B cell (primary cell): ENCODE measurements around the gene TMEM63A. TPM values are rescaled to one million over a fixed set of nuclear protein-coding genes. Genes with fewer than 3 reads are reported as not detected.

Experiments
- ATAC-seq: fragments of 200-7000 bp; cut with Tn5 transposase; one replicate; pipeline ENCODE4 v1.10.0; 2021; ENCODE audit warnings: low read depth, mild to moderate bottlenecking, moderate number of reproducible peaks, moderate library complexity
- CTCF ChIA-PET: fragments of 350-600 bp; sonication (Branson Sonifier 250); formaldehyde crosslinking; loops from one replicate; lab custom pipeline; 2021; ENCODE audit warnings: antibody characterized with exemption, inconsistent platforms; lab: Charles Lee
- POLR2A ChIA-PET: fragments of 350-600 bp; sonication (Branson Sonifier 250); formaldehyde crosslinking; loops from one replicate; lab custom pipeline; 2021; ENCODE audit warnings: antibody characterized with exemption; lab: Charles Lee
- DNase-seq: peaks from one replicate; pipeline ENCODE4 v3.0.0; 2013
- H2AFZ ChIP-seq: 2 replicates; pipeline ENCODE4 v1.6.1; 2012; ENCODE audit warnings: mild to moderate bottlenecking, low read depth, low read length; ENCODE audit not compliant: insufficient read depth, poor library complexity, severe bottlenecking
- H3K27ac ChIP-seq, 2 donors: 1 replicate in 1 of 2; 2 replicates in 1 of 2; pipeline ENCODE4 v1.5.1; 2012 to 2013; ENCODE audit warnings: low read length in 2 of 2, mild to moderate bottlenecking in 2 of 2, moderate library complexity in 1 of 2
- H3K27me3 ChIP-seq, 4 experiments: fragments of 200-600 bp in 1 of 4; sonication (generic) in 1 of 4; replicated peaks in 1 of 4; 1 replicate in 2 of 4; 2 replicates in 2 of 4; pipeline versions ENCODE4 v1.6.1 to v1.7.0; 2013 to 2016; ENCODE audit warnings: low read length in 3 of 4, mild to moderate bottlenecking in 2 of 4, mixed read lengths in 1 of 4, moderate library complexity in 1 of 4; ENCODE audit not compliant: insufficient read depth in 4 of 4, control insufficient read depth in 3 of 4; ENCODE audit errors: control extremely low read depth in 1 of 4
- H3K36me3 ChIP-seq, 2 experiments: replicated peaks in 1 of 2; 1 replicate in 1 of 2; 2 replicates in 1 of 2; pipeline versions ENCODE4 v1.6.1 to v1.7.1; 2013; ENCODE audit warnings: low read length in 1 of 2; ENCODE audit not compliant: insufficient read depth in 2 of 2, control insufficient read depth in 1 of 2; ENCODE audit errors: control extremely low read depth in 1 of 2, extremely low read depth in 1 of 2
- H3K4me1 ChIP-seq, 2 donors: fragments of 200-600 bp in 1 of 2; sonication (generic) in 1 of 2; 1 replicate in 1 of 2; 2 replicates in 1 of 2; pipeline versions ENCODE4 v1.5.1 to v1.6.1; 2013 to 2017; ENCODE audit warnings: low read length in 2 of 2; ENCODE audit not compliant: control insufficient read depth in 2 of 2, insufficient read depth in 2 of 2
- H3K4me2 ChIP-seq: replicated peaks from 2 replicates; pipeline ENCODE3; 2012; ENCODE audit warnings: mild to moderate bottlenecking, low read depth, low read length; ENCODE audit not compliant: poor library complexity, severe bottlenecking
- H3K4me3 ChIP-seq, 5 experiments: fragments of 200-600 bp in 1 of 5; sonication (generic) in 1 of 5; 1 replicate in 3 of 5; 2 replicates in 2 of 5; pipeline versions ENCODE4 v1.5.1 to v1.7.0; 2011 to 2016; ENCODE audit warnings: low read length in 4 of 5, mild to moderate bottlenecking in 4 of 5, low read depth in 2 of 5, control low read depth in 1 of 5, moderate library complexity in 1 of 5; ENCODE audit not compliant: insufficient read depth in 1 of 5; ENCODE audit errors: control extremely low read depth in 1 of 5, extremely low read depth in 1 of 5
- H3K79me2 ChIP-seq: fragments of 200-600 bp; sonication (generic); one replicate; pipeline ENCODE4 v1.6.0; 2016; ENCODE audit warnings: low read length; ENCODE audit not compliant: control insufficient read depth, insufficient read depth
- H3K9ac ChIP-seq: fragments of 200-600 bp; sonication (generic); 2 replicates; pipeline ENCODE4 v1.6.1; 2017; ENCODE audit warnings: mild to moderate bottlenecking, low read length, moderate library complexity
- H3K9me3 ChIP-seq, 3 donors: one replicate each; pipeline versions ENCODE4 v1.6.1 to v1.7.1; 2013; ENCODE audit warnings: low read length in 2 of 3; ENCODE audit not compliant: control insufficient read depth in 2 of 3, insufficient read depth in 1 of 3; ENCODE audit errors: control extremely low read depth in 1 of 3
- H4K20me1 ChIP-seq: 2 replicates; pipeline ENCODE4 v1.6.0; 2012; ENCODE audit warnings: mild to moderate bottlenecking, low read length; ENCODE audit not compliant: insufficient read depth, control insufficient read depth, poor library complexity, severe bottlenecking
- H3K27ac Mint-ChIP-seq: one replicate; pipeline ENCODE4 v1.8.0; 2021; ENCODE audit warnings: mixed read lengths
- H3K27me3 Mint-ChIP-seq: one replicate; pipeline ENCODE4 v1.8.0; 2021; ENCODE audit warnings: mixed read lengths
- H3K4me1 Mint-ChIP-seq: one replicate; pipeline ENCODE4 v1.8.0; 2021; ENCODE audit warnings: mixed read lengths
- H3K4me3 Mint-ChIP-seq: one replicate; pipeline ENCODE4 v1.8.0; 2021; ENCODE audit warnings: mixed read lengths
- H3K9me3 Mint-ChIP-seq: one replicate; pipeline ENCODE4 v1.8.0; 2022; ENCODE audit warnings: mixed read lengths; ENCODE audit not compliant: insufficient read depth
- EZH2 ChIP-seq: IDR thresholded peaks from 2 replicates; pipeline ENCODE4 v1.6.1; 2012; ENCODE audit warnings: borderline replicate concordance, low read depth, mild to moderate bottlenecking, moderate library complexity, low read length; ENCODE audit not compliant: insufficient read depth, poor library complexity, severe bottlenecking
- WGBS: methylation state at CpG from one replicate; pipeline ENCODE4 v1.1.5; 2013; ENCODE audit warnings: missing lambda C conversion rate; ENCODE audit not compliant: insufficient coverage; 5-methylcytosine and 5-hydroxymethylcytosine counted together
- intact Hi-C: fragments of 100-400 bp; cut with micrococcal nuclease; formaldehyde crosslinking; loops from one replicate; pipeline ENCODE4 v1.10.0; 2022
- polyA plus RNA-seq: library from polyadenylated mRNA; depleted of rRNA; stranded (reverse); fragments of >200 nt; gene quantifications from 2 replicates; pipeline ENCODE4 v1.2.3, GENCODE V29; 2012
- total RNA-seq, 2 donors: library from RNA; stranded (reverse); fragments of 120-200 nt in 1 of 2; gene quantifications; 1 replicate in 1 of 2; 2 replicates in 1 of 2; pipeline versions ENCODE4 v1.2.3 to v1.2.4, GENCODE V29; 2013 to 2022
- TF ChIP-seq, protein P1 (sequence below): fragments of 200-600 bp; IDR thresholded peaks from one replicate; pipeline ENCODE4 v1.8.0; 2022; ENCODE audit warnings: antibody characterized with exemption, mild to moderate bottlenecking

The TMEM63A gene
- total and polyA plus RNA-seq, 2 donors (not counting 1 experiment from before 2014, with no cell fraction given) = 209 to 238 TPM

DNA sequence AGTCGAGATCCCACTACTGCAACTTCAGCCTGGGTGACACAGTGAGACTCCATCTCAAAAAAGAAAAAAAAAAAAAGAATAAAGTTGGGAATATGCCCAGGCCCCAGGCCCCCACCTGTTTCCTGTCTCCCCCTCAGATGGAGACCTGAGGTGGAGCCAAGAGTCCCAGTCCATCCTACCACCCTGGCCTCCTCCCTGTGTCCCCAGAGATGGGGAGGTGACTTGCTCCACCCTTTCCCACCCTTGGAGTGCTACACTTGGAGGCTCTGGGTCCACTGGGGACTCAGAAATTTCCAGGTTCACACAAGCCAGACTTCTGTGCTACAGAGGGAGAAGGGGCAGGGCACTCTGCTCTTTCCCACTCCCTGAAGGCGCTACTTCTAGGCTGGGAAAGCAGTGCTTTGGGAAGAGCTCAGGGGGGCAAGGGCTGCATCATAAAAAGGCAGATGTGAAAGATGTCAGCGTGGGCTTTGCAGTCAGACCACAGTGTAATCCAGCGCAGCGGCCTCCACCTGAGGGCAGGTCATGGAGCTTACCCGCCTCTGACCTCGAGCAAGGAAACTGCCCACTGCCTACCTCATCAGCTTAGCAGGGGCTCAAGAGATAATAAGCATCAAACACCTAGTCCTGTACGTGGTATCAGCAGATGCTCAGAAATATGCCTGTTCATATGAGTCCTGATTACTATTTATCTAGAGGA, 13.4 kb downstream of the TMEM63A start:
- POLR2A ChIA-PET = no interaction called here
- ATAC-seq (no peak), DNase-seq (no peak)
- Histone ChIP-seq H3K4me2 (no peak overlapping the region), H4K20me1 (peaks cover 35% of the 10 kb centered on the region), H3K27ac (no peak overlapping the region), H3K9me3 (no peaks in the 10 kb centered on the region), H3K4me1 (peaks cover 10 to 17% of the 10 kb centered on the region in 2 donors), H3K36me3 (peaks cover 1 to 86% of the 10 kb centered on the region in 2 experiments), H2AFZ (no peak overlapping the region), H3K4me3 (no peak overlapping the region), H3K27me3 (no peaks in the 10 kb centered on the region), H3K79me2 (no peaks in the 10 kb centered on the region), H3K9ac (no peak overlapping the region)
- Mint-ChIP-seq H3K27ac (no peak overlapping the region), H3K27me3 (no peaks in the 10 kb centered on the region), H3K4me3 (no peak overlapping the region), H3K9me3 (no peaks in the 10 kb centered on the region), H3K4me1 (peaks cover 12% of the 10 kb centered on the region)
- intact Hi-C loops = no loop called here
- TF ChIP-seq, protein P1, sequence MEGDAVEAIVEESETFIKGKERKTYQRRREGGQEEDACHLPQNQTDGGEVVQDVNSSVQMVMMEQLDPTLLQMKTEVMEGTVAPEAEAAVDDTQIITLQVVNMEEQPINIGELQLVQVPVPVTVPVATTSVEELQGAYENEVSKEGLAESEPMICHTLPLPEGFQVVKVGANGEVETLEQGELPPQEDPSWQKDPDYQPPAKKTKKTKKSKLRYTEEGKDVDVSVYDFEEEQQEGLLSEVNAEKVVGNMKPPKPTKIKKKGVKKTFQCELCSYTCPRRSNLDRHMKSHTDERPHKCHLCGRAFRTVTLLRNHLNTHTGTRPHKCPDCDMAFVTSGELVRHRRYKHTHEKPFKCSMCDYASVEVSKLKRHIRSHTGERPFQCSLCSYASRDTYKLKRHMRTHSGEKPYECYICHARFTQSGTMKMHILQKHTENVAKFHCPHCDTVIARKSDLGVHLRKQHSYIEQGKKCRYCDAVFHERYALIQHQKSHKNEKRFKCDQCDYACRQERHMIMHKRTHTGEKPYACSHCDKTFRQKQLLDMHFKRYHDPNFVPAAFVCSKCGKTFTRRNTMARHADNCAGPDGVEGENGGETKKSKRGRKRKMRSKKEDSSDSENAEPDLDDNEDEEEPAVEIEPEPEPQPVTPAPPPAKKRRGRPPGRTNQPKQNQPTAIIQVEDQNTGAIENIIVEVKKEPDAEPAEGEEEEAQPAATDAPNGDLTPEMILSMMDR = no peak
- TF ChIP-seq EZH2 = no peak
- WGBS = 81% methylated on average over 7 of the region's 8 CpGs
- CTCF ChIA-PET = no interaction called here

DNA sequence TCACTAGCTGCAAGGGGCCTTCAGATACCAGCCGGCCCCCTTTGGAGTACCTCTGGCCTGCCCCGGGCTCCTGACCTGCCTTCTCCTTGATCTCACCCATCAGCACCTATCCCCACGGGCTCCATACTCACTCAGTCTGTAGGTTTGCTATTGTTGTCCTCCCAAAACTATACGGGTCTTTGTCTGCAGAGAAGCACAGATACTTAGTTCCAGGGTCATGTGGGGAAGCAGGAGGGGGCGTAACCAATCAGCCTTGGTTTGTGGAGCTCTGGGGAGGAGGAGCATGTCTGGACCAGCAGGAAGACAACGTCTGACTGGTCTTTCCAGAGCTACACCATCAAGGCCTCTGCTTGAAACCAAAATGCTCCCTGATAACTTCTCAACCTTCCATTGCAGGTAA, 15.2 kb downstream of the TMEM63A start:
- no peak for TF ChIP-seq EZH2
- TF ChIP-seq, protein P1 = no peak
- Histone ChIP-seq H3K36me3 (peaks cover 1 to 89% of the 10 kb centered on the region in 2 experiments), H3K9me3 (no peaks in the 10 kb centered on the region), H3K4me1 (peaks cover 10 to 17% of the 10 kb centered on the region in 2 donors), H2AFZ (no peak overlapping the region), H3K27me3 (no peaks in the 10 kb centered on the region), H3K4me2 (peak overlapping the region; percentile 4), H4K20me1 (peaks cover 23% of the 10 kb centered on the region), H3K4me3 (no peak overlapping the region), H3K79me2 (no peaks in the 10 kb centered on the region), H3K27ac (no peak overlapping the region), H3K9ac (no peak overlapping the region)
- DNase-seq (no peak), ATAC-seq (no peak)
- H3K27me3 Mint-ChIP-seq = no peaks in the 10 kb centered on the region
- intact Hi-C loops = no loop called here
- H3K4me3 Mint-ChIP-seq = no peak overlapping the region
- ChIA-PET CTCF (no interaction called here), POLR2A (interaction anchor here (1.3 kb wide), 1 partner anchor 89 kb away, joined by 3 read pairs; the partner anchor contains the start of gene SRP9)
- H3K27ac Mint-ChIP-seq = peak overlapping the region; percentile 23
- H3K9me3 Mint-ChIP-seq = no peaks in the 10 kb centered on the region
- WGBS = 55% methylated on average over 4 of the region's 6 CpGs
- peaks cover 12% of the 10 kb centered on the region for H3K4me1 Mint-ChIP-seq
